Neural cell (in vitro differentiated cells): Measurements from ENCODE around the gene FBRS. TPM values are rescaled to one million over a fixed set of nuclear protein-coding genes. Genes with fewer than 3 reads are reported as not detected.

ENCODE experiments used
- H2AFZ ChIP-seq: fragments of 200-600, 300-800 bp; sonication (generic), shearing (Covaris generic); 2 replicates; pipeline ENCODE4 v1.6.0; 2014; ENCODE audit warnings: low read depth, mild to moderate bottlenecking, antibody characterized with exemption, low read length, moderate library complexity
- H3F3A ChIP-seq: fragments of 200-600 bp; shearing (Covaris generic); 2 replicates; pipeline ENCODE4 v1.6.1; 2016; ENCODE audit warnings: mild to moderate bottlenecking, moderate library complexity, mixed read lengths, antibody characterized with exemption, low read length; ENCODE audit not compliant: insufficient read depth, poor library complexity, severe bottlenecking
- H3K27ac ChIP-seq: fragments of 200-600, 300-800 bp; sonication (generic), shearing (Covaris generic); 2 replicates; pipeline ENCODE4 v1.5.1; 2014; ENCODE audit warnings: mild to moderate bottlenecking, low read length, moderate library complexity
- H3K27me3 ChIP-seq: fragments of 300-800, 200-600 bp; sonication (generic), shearing (Covaris generic); 2 replicates; pipeline ENCODE4 v1.6.0; 2014; ENCODE audit warnings: mild to moderate bottlenecking, low read depth, low read length, moderate library complexity; ENCODE audit not compliant: insufficient read depth
- H3K36me3 ChIP-seq: fragments of 300-800, 200-600 bp; sonication (generic), shearing (Covaris generic); 2 replicates; pipeline ENCODE4 v1.5.1; 2014; ENCODE audit warnings: mild to moderate bottlenecking, antibody characterized with exemption, low read length, moderate library complexity; ENCODE audit not compliant: insufficient read depth
- H3K4me2 ChIP-seq: fragments of 300-800, 200-600 bp; sonication (generic), shearing (Covaris generic); 2 replicates; pipeline ENCODE4 v1.6.0; 2014; ENCODE audit warnings: mild to moderate bottlenecking, low read length
- H3K4me3 ChIP-seq: fragments of 300-800, 200-600 bp; sonication (generic), shearing (Covaris generic); 2 replicates; pipeline ENCODE4 v1.5.1; 2014; ENCODE audit warnings: mild to moderate bottlenecking, low read length, moderate library complexity
- H3K79me2 ChIP-seq: fragments of 200-600 bp; shearing (Covaris generic); replicated peaks from 2 replicates; pipeline ENCODE4 v1.6.0; 2014; ENCODE audit warnings: mild to moderate bottlenecking, low read length, moderate library complexity; ENCODE audit not compliant: insufficient read depth
- H3K9ac ChIP-seq: fragments of 300-800, 200-600 bp; sonication (generic), shearing (Covaris generic); 2 replicates; pipeline ENCODE4 v1.6.1; 2016; ENCODE audit warnings: mild to moderate bottlenecking, low read length, mixed read lengths
- H3K9me2 ChIP-seq: fragments of 200-600 bp; shearing (Covaris generic); 2 replicates; pipeline ENCODE4 v1.6.1; 2016; ENCODE audit warnings: mild to moderate bottlenecking, low read length, mixed read lengths; ENCODE audit not compliant: insufficient read depth
- H3K9me3 ChIP-seq: fragments of 200-600, 300-800 bp; sonication (generic), shearing (Covaris generic); 2 replicates; pipeline ENCODE4 v1.6.1; 2016; ENCODE audit warnings: mild to moderate bottlenecking, mixed run types, low read length, moderate library complexity, mixed read lengths
- H4K20me1 ChIP-seq: fragments of 200-600 bp; shearing (Covaris generic); 2 replicates; pipeline ENCODE4 v1.6.1; 2016; ENCODE audit warnings: mild to moderate bottlenecking, mixed run types; ENCODE audit not compliant: insufficient read depth
- CTCF ChIP-seq: fragments of 450-650 bp; IDR thresholded peaks from 2 replicates; pipeline ENCODE4 v1.5.1; 2014; ENCODE audit warnings: antibody characterized with exemption, mild to moderate bottlenecking, moderate library complexity; ENCODE audit not compliant: poor library complexity, severe bottlenecking
- EP300 ChIP-seq: fragments of 450-650 bp; conservative IDR thresholded peaks from 2 replicates; pipeline ENCODE4 v1.6.1; 2014; ENCODE audit warnings: antibody characterized with exemption, mild to moderate bottlenecking, moderate library complexity; ENCODE audit not compliant: poor library complexity, severe bottlenecking
- EZH2 ChIP-seq: fragments of 200-600, 300-800 bp; shearing (Covaris generic), sonication (generic); IDR thresholded peaks from 2 replicates; pipeline ENCODE4 v1.6.1; 2014; ENCODE audit warnings: antibody characterized with exemption, low read length, borderline replicate concordance, mild to moderate bottlenecking; ENCODE audit not compliant: insufficient read depth, poor library complexity, severe bottlenecking
- MXI1 ChIP-seq: fragments of 450-650 bp; conservative IDR thresholded peaks from 2 replicates; pipeline ENCODE4 v1.6.1; 2014; ENCODE audit warnings: antibody characterized with exemption, mild to moderate bottlenecking; ENCODE audit not compliant: poor library complexity, severe bottlenecking
- POLR2AphosphoS5 ChIP-seq: IDR thresholded peaks from 2 replicates; pipeline ENCODE4 v1.6.1; 2012
- RAD21 ChIP-seq: fragments of 450-650 bp; conservative IDR thresholded peaks from 2 replicates; pipeline ENCODE4 v1.6.1; 2014; ENCODE audit warnings: antibody characterized with exemption, mild to moderate bottlenecking, moderate library complexity
- SMC3 ChIP-seq: fragments of 450-650 bp; conservative IDR thresholded peaks from 2 replicates; pipeline ENCODE4 v1.6.1; 2014; ENCODE audit warnings: antibody characterized with exemption, mild to moderate bottlenecking, moderate library complexity; ENCODE audit not compliant: poor library complexity
- TAF1 ChIP-seq: IDR thresholded peaks from 2 replicates; pipeline ENCODE4 v1.6.1; 2012; ENCODE audit warnings: low read depth
- polyA plus RNA-seq: library from polyadenylated mRNA; depleted of rRNA; stranded (reverse); fragments of >200 nt; gene quantifications from 2 replicates; pipeline ENCODE4 v1.2.3, GENCODE V29; 2014
- TF ChIP-seq, protein P1 (sequence below): IDR thresholded peaks from 2 replicates; pipeline ENCODE4 v1.6.1; 2012; ENCODE audit warnings: borderline replicate concordance

The FBRS gene
- polyA plus RNA-seq, 1 donor from 2014 or later = 24.2 TPM

GRCh38 chr16:30697264-30698138 lies 39.3 kb downstream of the FBRS start:
- Histone ChIP-seq H3F3A (no peaks in the 10 kb centered on the region), H3K79me2 (peaks cover 29% of the 10 kb centered on the region), H3K4me2 (peak overlapping the region; percentile 41), H4K20me1 (peaks cover 2% of the 10 kb centered on the region), H3K9me2 (no peaks in the 10 kb centered on the region), H3K36me3 (no peaks in the 10 kb centered on the region), H2AFZ (peak overlapping the region; percentile 37), H3K27me3 (no peaks in the 10 kb centered on the region), H3K9ac (peak overlapping the region; percentile 99), H3K27ac (peak overlapping the region; percentile 100), H3K9me3 (no peaks in the 10 kb centered on the region), H3K4me3 (peak overlapping the region; percentile 98)
- TF ChIP-seq, protein P1, sequence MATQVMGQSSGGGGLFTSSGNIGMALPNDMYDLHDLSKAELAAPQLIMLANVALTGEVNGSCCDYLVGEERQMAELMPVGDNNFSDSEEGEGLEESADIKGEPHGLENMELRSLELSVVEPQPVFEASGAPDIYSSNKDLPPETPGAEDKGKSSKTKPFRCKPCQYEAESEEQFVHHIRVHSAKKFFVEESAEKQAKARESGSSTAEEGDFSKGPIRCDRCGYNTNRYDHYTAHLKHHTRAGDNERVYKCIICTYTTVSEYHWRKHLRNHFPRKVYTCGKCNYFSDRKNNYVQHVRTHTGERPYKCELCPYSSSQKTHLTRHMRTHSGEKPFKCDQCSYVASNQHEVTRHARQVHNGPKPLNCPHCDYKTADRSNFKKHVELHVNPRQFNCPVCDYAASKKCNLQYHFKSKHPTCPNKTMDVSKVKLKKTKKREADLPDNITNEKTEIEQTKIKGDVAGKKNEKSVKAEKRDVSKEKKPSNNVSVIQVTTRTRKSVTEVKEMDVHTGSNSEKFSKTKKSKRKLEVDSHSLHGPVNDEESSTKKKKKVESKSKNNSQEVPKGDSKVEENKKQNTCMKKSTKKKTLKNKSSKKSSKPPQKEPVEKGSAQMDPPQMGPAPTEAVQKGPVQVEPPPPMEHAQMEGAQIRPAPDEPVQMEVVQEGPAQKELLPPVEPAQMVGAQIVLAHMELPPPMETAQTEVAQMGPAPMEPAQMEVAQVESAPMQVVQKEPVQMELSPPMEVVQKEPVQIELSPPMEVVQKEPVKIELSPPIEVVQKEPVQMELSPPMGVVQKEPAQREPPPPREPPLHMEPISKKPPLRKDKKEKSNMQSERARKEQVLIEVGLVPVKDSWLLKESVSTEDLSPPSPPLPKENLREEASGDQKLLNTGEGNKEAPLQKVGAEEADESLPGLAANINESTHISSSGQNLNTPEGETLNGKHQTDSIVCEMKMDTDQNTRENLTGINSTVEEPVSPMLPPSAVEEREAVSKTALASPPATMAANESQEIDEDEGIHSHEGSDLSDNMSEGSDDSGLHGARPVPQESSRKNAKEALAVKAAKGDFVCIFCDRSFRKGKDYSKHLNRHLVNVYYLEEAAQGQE = no peak
- TF ChIP-seq SMC3 (peak; percentile 1), CTCF (no peak), RAD21 (no peak), TAF1 (no peak), EZH2 (no peak), MXI1 (no peak)

- Histone ChIP-seq H4K20me1 (peaks cover 2% of the 10 kb centered on the region), H3K4me3 (peak overlapping the region; percentile 98), H3K27me3 (no peaks in the 10 kb centered on the region), H3K9me3 (no peaks in the 10 kb centered on the region), H3K4me2 (no peak overlapping the region), H3F3A (no peaks in the 10 kb centered on the region), H3K9me2 (no peaks in the 10 kb centered on the region), H3K27ac (peak overlapping the region; percentile 100), H2AFZ (peak overlapping the region; percentile 88), H3K9ac (peak overlapping the region; percentile 99), H3K79me2 (peaks cover 29% of the 10 kb centered on the region), H3K36me3 (no peaks in the 10 kb centered on the region)
- TF ChIP-seq TAF1 (peak; percentile 80), SMC3 (peak; percentile 42), CTCF (peak; percentile 48), MXI1 (peak; percentile 73), EZH2 (no peak), POLR2AphosphoS5 (peak; percentile 88), RAD21 (peak; percentile 18), EP300 (peak; percentile 82)
- TF ChIP-seq, protein P1 = peak; percentile 72
These were observed 40.0 kb downstream of the FBRS start for GRCh38 chr16:30698139-30698815.
